HG03095 (cell line): ENCODE measurements around the gene TUBAL3.
A peak's percentile ranks its signal among the peaks of the same experiment; 100 is the strongest.

ENCODE experiments used
- ATAC-seq: cut with Tn5 transposase; IDR thresholded peaks from one replicate; pipeline ENCODE4 v1.9.1; 2021; ENCODE audit warnings: moderate library complexity; ENCODE audit not compliant: unreplicated experiment

The TUBAL3 gene

GRCh38 chr10:5404208-5405041 lies at the start of gene TUBAL3:
Gene TUBAL3, minus strand, starts transcription at chr10:5404828. Its CDS starts 36 bp downstream, at chr10:5404792.
- no peak for ATAC-seq

DNA sequence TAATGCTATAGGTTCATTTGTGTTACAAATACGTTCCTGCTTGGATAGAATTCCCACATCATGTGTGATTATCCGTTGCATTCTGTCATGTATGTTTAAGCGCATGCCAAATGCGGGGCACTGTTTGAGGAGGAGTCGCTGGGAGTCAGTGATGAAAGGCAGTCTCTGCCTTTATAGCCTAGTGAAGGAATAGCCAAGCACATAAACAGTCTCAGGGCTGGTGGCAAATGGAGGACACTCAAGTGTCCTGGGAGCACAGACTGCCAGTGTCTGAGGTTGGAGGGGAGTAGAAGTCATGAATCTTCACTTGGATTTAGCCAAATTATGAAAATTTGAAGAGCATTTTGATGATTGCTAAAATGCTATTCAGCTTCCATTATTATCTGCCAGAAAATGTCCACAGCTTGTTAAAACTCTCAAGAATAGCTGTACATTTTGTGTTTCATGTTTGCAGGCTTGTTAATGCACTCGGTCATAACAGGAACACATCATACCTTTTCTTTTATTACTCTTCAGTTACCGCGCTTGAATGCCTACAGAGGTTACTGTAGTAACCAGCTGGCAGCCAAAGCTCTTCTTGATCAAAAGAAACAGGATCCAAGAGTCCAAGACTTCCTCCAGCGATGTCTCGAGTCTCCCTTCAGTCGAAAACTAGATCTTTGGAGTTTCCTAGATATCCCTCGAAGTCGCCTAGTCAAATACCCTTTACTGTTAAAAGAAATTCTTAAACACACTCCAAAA lies 49.3 kb upstream of the TUBAL3 start:
- ATAC-seq, result no peak

DNA sequence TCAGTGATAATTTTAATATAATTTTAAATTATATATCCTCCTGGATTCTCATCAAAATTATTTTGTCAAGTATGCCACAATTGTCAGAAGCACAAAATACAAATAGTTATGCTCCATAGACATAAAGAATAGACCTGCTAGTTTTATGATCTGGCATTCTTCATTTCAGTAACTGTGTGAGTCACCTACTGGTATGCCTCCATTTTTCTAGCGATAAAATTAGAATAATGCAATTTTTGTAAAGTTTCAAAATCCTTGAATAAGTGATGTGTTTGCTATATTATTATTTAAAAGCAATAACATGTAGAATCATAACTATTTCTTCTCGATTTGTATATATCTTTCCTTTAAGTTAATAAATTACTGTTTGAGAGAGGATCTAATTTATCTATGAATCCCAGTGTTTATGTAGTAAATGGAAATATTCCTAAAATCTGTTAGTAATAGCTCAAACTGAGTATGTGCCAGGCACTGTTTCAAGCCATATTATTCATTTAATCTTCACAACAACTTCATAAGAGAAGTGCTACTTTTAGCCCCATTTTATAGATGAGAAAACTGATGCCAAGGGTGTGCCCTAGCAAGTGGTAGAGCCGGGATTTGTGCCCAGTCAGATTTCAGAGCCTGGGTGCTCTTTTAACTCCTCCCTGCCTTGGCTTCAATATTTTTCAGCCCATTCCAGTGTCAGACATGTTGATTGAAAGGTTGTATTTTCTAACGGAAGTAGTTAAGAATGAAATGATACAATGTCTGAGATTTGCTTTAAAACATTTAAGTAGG lies 46.2 kb upstream of the TUBAL3 start:
- no peak for ATAC-seq

- no peak for ATAC-seq
Observed at GRCh38 chr10:5449823-5450222, 45.2 kb upstream of the TUBAL3 start.

DNA sequence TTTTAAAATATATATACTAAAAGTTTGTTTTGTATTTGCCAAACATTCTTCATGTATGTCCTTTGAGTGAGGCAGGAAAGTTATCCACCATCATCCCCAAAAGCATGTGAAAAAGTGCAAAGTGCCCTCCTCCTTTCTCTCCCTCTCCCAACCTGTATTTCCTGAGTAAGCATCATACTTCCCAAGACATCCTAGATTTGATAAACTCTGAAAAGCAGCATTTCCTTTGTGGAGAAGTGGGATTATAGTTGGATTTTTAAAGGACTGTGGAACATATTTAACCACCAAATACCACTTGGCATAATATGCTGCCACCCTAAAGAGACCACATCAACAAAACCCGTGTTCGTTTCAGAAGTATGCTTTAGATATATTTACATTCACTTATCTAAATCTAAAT lies 44.6 kb upstream of the TUBAL3 start:
- no peak for ATAC-seq

DNA sequence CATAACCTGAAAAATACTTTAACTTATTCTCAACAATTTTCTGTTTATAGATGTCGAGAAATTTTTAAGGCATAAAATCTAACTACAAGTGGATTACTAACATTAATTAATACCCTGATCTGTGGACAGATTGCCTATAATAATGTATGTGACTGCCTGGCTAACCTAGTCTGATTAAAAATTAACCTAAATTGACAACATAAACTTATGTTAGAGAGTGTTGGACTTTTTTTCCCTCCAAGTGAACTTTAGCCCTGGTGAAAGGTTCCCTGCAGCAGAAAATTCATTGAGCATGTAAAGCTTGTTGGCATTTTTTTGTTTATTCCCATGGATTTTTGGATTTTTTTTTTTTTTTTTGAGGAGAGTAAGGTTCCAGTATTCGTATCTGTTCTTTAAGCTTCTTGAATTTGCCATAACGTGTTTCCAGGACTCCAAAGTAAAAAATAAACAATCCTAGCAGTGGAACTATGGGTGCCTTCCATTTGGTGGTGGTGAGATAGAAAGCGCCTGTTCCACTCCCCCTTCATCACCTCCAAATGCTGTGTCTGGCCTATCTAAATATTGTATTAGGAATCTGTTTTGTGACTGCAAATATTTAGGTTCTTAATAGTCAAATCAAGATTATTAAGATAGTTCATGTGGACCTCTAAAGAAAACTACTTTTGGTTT lies 43.8 kb upstream of the TUBAL3 start:
- ATAC-seq, result no peak

DNA sequence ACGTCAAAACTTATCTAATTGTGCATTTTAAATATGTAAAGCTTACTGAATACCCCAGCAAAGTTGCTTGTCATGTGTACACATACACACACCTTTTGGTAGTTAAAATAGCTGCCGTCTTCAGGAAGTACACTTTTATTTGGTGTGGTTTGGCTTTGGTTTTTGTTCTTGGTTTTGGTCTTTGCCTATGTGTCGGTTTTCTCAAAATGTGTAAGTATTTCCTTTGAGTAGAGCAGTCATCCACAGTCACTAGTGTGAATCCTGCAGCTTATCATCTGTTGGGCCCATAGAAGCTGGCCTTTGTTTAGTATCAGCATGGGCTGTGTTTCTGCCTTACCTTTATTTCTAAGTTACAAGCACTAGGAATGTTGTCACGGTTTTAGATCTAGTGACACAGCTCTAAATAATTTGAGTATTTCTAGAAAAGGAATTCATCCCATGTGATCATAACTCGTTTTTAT lies 43.0 kb upstream of the TUBAL3 start:
- ATAC-seq, result peak; percentile 63

DNA sequence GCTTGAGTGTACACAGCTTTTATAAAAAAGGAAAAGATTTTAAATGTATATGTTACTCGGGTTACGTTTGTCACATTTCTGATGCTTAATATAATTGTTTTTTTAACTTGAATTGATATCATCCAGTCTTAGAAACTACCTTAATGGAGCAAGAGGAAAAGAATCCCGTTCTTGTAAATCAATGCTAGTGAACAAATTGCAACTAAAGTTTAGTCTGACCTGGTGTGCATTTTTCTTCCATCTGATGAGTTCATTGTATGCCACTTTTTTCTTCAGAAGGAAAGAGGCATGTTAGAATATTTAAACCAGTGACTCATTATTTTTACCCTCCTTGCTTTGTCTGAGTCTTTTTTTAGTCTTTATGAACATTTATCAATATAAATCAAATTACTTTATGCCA lies 42.4 kb upstream of the TUBAL3 start:
- ATAC-seq, result no peak

DNA sequence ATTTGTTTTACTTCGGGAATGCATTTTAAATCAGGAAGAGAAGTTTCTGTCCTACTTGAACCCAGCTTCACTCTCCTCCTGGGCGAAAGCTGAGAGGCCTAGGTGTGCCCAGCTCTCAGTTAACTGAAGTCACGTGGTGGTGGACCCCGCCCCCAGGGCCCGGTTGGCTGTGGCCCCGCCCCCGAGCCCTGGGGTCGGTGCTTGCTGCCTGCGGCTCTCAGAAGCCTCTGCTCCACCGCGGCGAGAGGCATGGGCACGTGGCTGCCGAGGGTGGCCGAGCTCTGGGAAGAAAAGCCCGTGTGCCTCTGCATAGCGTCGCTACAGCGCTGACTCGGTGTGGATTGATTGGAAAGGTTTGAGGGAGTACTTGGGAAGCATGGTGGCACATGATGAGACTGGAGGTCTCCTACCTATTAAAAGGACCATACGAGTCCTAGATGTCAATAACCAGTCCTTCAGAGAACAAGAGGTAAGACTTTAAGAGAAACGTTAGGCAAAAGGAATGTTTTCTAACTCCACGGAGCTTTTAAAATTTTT lies 41.8 kb upstream of the TUBAL3 start:
- ATAC-seq, result no peak

GRCh38 chr10:5445006-5445405 lies 40.4 kb upstream of the TUBAL3 start:
- no peak for ATAC-seq

DNA sequence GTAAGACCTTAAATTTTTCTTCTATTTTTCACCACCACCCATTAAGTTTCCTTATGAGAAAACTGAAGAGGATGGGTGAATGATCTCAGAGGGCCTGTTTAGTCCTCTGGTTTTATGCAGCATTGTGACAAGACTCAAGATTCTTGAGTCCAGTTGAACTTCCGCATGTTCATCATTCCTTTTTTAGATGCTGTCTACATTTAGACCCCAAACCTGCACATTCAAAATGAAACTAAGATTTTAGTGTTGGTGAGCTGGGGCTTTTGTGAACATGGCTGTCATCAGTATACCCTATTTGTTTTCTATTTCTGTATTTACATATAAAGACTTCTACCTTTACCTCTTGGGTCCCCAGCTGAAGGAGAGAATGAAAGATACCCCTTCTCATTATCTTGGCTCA lies 38.8 kb upstream of the TUBAL3 start:
- peak; percentile 80 for ATAC-seq

- peak; percentile 27 for ATAC-seq
Observed at GRCh38 chr10:5442990-5443370, 38.4 kb upstream of the TUBAL3 start.

- no peak for ATAC-seq
Observed at GRCh38 chr10:5442065-5442989, 37.7 kb upstream of the TUBAL3 start.

DNA sequence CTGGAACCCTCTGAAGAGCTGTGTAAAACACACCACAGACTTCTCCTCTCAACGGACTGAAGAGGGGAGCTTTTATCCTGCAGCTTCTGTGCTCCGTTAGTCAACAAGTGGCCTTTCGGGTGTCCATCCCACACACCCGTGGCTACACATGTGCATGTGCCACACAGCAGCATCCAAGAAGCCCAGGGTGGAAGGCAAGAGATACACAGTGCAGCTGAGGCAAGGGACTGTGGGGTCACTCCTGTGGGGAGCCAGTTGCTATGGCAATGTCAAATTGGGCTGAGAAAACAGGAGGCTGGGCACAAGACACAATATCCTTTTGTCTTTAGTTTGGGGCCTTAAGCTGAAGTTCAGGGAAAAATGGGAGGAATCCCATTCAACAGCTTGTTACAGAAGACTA lies 36.5 kb upstream of the TUBAL3 start:
- no peak for ATAC-seq

DNA sequence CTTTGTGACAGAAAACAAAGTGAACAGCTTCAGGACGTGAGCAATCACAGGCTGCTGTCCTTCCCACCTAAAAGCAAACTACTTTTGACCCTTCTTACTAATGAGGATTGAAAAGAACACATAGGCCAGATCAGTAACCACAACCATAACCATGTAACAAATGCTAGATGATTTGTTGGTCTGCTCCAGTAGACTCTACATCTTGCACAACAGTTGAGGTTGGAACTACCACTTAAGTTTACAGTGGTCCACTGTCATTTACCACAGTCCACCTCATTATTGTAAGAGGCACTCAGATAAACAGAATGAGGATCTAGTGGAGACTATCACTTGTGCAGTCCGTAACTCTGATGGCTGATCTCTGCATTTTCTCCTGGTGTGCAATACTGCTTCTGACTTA lies 35.6 kb upstream of the TUBAL3 start:
- ATAC-seq, result no peak

DNA sequence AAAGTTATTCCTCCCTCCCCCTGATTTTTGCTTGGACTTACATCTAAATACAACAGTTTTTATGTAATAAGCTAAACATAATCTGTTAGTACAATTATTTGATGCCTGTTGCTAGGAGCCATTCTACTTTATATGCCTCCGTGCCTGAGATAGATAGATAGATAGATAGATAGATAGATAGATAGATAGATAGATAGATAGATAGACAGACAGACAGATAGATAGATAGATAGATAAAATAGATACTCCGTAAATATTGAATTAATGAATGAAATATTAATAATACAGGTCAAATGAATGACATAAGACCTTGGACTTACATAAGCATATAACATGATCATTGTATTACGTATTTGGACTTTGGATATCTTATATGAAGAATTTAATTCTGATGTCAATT lies 30.7 kb upstream of the TUBAL3 start:
- no peak for ATAC-seq

DNA sequence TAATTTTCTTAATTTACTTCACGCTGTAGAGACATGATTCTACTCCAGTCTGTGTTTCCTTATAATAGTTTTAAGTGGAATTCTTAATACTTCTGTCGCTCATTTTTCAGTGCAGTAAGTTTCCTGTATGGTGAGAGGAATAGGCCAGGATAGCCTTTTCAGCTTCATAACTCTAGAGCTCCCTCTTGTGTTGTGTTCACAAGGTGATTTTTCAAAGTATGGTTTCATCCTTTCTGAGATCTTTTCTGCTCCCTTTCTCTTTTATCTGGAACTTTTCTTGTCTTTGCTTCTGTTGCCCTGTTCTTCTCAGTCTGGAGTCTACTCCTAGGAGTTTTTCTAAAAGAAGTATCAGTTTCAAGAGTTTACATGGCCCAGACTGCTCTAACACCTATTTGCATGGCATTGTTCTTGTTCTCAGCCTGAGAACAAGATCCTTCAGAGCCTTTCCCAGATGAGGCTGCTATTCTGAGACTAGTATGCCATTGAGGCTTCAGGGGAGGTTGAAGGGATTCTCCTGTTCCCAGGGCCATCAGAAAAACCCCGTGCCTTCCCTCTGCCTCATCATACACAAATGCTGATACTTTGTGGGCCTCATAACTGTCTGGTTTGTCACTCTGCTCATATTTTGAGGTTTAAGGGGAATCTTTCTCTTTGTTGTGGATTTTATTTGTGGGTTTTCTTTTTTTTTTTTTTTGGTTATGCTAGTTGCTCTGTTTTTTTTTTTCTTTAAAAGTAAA lies 29.6 kb upstream of the TUBAL3 start:
- ATAC-seq, result no peak

DNA sequence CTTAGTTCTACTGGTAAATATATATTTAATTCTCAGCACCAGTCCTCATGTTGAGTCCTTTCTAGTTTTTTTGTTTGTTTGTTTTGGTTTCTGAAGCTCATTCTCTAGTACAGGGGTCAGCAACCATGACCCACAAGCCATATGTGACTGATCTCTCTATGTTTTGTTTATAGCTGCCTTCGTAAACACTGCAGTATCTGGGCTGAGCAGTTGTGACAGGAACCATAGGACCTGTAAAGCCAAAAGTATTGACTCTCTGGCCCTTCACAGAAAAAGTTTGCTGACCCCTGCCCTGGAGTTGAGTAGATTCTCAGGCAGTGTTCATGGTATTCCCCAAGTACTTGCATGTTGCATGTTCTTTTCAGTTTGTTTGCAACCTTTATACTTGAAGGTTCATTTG lies 28.6 kb upstream of the TUBAL3 start:
- no peak for ATAC-seq

DNA sequence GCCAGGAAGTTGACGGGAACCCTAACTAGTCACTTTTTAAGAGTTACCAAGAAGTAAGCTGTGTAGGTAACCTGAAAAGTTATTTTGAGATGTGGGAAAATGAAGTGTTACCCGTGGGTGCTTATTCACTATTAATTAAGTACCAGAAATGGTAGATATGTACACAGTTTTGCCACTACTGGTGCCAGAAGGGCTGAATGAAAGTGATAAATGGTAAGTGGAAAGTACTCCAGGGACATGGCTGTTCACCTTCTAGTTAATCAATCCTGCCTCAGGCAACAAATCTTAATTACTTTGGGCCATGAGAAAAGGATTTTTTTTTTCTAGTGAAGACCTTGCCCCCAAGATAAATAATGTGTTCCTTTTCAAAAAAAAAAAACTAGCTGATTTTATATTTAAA lies 23.5 kb upstream of the TUBAL3 start:
- no peak for ATAC-seq
